ENCODE measurements around the gene TGFA.

The TGFA gene

DNA sequence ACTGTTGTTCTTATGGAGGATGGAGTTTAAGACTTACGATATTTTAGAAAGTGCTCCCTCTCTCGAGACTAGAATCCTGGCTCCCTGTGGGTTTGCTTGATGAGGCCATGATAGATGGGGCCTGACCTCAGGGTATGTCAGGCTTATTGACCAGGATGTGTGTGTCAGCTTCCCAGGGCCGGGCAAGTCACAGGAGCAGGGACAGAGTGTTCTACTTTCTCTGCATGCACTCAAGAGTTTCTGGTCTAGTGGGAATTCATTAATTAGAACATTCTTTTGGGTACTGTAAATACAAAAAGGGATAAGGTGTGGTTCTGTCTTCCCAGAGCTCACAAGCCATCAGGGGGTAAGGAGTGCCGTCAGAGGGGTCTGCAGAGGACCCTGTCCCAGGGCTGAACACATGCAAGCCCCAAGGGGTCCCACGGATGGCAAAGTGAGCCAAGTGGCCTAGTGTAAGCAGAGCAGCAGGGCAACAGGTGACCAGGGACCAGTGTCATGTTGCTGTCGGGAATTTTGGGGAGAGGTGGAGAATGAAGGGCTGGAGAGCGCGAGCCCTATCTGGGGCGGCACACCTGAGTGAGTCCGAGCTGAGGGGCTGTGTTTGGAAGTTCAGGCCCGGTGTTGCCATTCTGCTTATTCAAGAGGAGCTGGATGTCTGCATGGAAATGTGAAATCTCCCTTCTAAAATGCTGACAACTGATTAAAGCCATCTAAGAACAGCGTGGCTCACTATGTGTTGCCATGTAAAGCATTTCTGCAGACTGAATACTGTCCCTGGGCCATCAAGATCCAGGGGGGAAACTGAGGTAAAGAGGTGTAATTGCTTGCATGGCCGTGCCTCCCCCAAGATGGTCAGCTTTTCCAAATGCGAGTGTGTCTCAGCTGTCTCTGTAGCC lies 91.4 kb downstream of the TGFA start:
- DNase-seq = no peak

DNA sequence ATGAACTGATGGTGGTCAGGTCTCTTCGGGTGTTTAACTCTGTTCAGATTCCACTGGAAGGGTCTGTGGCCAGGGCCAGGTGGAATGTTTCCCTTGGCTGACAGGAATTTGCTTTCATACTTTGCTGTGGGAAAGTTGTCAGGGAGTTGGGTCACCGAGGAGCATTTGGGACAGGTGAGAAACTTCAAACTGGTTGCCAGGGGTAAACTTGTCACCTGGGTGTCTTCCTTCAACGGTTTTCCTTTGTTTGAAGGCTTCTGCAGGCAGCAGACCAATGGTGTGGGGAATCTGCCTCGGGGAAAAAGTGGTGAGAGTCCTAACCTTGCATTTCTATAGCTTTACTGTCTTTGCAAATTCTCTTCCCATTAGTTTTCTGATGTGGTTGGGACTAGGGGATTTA lies 92.2 kb downstream of the TGFA start:
- DNase-seq = no peak

DNA sequence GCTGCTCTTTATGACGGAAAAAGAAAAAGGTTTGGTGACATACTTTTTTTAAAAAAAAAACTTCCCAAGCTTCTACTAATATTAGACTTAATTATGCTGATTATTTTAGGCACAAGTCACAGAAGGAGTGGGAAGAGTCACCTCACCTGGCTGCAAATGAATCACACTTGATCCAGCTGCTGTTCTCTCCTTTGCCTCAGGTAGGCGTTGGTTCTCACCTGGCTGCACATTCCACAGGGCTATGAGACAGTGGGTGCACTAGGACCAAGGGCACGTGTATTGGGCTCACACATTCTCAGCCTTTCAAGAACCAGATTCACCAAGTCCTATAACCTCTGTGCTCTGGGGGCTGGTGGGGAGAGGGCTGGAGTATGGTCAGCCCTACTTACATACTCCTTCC lies 93.3 kb downstream of the TGFA start:
- no peak for DNase-seq

GRCh38 chr2:70458661-70459060 lies 95.0 kb downstream of the TGFA start:
- no peak for DNase-seq

DNA sequence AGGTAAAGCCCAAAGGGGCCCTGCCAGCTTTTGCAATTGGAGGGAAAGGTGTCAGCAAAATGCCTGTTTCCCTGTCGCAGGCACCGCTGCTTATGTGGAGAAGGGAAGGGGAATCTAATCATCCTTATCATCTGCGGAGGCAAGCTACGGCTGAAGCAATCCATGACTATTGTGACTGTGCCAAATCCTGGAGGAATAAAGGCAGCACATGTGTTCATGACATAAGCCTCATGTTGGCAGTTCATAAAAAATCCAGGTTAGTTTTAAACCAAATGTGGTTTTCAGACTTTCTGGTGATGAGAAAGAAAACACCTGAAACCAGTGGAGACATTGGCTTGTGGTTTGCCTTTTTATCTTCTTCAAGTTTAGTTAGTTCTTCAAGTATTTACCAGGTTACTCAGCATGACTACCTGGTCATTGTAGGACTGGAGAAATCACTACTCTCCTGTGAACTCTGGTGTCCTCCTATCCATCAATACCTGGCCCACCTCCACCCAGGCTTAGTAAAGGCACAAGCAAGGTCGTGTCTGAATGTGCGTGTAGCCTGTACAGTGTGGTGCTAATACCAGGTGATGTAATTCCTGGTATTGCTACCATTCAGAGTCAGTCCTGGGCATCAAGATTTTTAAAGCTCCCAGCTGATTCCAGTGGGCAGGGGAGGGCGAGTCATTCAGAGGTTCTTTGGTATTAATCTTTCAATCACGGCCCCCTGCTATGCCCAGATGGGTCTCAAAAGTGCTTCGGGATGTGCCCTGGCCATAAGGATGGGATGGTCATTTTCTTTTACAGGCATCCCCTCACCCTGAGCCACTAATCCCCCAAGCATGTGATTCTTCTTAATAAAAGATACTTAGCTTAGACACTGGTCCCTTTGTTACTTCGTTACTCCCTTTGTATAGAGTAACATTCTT lies 96.8 kb downstream of the TGFA start:
- DNase-seq = no peak

DNA sequence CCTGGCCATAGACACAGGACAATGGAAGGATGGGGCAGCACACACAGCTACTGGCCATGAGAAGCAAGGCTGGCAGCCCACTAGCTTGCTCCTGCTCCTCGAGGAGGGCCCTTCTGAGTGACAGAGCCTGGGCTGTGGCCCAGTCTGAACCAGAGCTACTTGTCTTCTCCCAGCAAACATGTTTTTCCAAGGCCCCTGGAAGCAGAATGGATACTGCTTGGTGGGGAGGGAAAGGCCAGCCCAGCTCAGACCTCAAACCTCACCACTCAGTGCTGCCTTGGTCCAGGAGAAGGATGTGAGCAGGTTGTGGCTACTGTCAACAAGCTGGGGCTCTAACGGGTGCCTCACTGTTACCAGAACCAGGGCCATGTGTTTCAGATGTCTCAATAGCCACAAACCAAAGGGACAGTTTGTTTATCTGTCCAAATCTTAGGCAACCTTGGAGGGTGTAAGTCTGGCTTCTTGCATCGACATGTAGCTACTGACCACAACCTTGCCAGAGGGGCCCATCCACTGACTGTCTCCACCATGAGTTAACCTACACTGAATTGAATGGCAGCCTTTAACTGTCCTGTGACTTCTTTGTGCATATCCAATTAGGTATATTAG lies 98.6 kb downstream of the TGFA start:
- no peak for DNase-seq

GRCh38 chr2:70450641-70451250 lies 102.9 kb downstream of the TGFA start:
- no peak for DNase-seq

DNA sequence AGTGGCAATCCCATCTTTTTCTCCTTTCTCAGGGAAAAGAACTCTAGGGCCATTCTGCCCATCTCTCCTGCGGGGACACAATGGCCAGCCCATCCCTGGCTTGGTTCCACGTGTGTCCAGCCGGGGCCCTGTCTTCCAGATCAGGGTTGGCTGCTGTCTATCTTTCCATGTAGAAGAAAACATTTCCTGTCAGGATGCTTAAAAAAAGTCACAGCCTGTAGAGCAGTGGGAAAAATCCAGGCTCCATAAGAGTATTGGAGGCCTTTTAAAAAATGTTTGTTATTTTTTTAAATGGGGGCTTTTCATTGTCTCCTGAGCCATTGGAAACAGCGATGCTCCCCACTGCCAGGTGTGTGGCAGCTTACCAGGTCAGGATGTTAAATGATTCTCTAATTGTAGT lies 105.6 kb downstream of the TGFA start:
- no peak for DNase-seq

GRCh38 chr2:70443726-70444125 lies 109.9 kb downstream of the TGFA start:
- DNase-seq = no peak

GRCh38 chr2:70443078-70443465 lies 110.6 kb downstream of the TGFA start:
- no peak for DNase-seq

- DNase-seq = no peak
Observed at GRCh38 chr2:70442301-70443077, 111.1 kb downstream of the TGFA start.

- DNase-seq = no peak
Observed at GRCh38 chr2:70440621-70441020, 113.0 kb downstream of the TGFA start.

GRCh38 chr2:70435138-70435537 lies 118.5 kb downstream of the TGFA start:
- no peak for DNase-seq

DNA sequence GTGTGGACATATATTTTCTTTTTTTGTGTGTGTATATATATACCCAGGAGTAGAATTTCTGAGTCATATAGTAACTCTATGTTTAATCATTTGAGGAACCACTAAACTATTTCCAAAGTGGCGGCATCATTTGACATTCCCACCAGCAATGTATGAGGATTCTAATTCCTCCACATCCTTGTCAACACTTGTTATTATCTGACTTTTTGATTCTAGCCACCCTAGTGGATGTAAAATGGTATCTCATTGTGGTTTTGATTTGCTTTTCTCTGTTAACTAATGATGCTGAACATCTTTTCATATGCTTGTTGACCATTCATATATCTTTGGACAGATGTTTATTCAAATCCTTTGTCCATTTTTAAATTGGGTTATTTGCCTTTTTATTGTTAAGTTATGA lies 120.3 kb downstream of the TGFA start:
- no peak for DNase-seq

DNA sequence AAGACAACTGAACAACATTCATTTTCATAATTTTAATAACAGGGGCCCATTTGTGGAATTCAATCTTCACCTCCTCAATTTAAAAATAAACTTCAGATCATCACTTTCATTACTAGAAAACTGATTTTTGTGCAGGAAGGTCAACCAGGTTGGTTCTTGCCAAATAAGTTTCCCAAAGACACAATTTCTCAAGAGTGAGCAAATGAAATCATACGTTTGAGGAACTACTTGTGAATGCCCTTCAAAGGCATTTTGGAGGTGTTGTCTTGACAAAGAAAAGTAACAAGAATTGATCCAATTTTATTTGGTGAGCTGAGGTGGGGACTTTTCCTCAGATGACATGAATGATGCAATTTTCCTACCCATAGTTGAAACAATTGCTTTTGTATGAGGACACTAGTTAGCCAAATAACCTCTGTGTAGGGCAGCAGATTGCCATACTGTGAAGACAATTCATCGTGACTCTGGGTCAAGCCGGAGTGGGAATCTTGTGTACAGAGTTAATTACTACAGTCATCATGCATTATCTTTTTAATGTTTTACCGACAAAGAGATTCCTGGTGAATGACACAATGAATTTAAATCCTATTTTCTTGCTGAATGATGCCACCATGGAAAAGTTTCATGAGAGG lies 121.8 kb downstream of the TGFA start:
- DNase-seq = no peak

DNA sequence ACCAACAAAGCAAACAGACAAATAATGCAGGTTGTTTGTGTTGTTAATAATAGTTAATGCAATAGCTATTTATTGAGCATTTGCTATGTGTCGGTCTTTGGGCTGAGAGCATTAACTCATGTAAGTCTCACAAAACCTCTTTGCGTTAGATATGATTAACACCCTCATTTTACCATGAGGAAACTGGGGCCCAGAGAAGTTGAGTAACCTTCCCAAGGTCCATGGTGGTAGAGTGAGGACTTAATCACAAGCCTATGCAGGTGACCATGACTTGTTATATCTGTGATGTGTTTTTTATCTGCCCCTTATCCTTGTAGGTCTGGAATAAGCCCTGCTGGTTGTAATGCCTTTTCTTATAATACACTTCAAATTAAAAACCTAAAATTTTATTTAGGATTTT lies 127.3 kb downstream of the TGFA start:
- no peak for DNase-seq

DNA sequence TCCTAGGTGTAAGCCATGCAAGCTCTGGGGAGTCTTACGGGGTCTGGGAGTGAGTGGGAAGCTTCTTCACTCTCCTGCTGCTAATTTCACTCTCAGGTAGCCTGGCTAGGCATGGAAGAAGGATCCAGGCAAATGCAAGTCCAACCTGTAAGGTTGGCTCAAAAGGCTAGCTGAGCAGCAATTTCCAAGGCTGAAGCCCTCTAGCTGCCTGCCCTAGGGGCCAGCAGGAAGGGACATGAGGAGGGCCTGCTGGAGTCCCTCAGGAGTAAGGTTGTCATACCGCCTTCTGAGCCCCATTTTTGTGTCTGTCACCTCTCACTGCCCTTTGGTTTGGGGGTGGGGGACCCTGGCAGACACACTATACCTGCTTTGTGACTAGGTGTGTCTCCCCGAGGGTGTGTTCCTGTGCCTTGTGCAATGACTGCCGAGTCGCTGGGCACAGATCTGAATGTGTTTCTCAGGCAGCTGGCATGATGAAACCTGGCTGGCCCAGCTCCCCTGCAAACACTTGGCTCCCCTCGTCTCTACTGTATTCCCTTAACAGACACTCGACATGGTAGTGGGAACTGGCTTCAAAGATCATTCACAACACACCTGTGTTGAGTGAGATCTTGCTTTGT lies 127.8 kb downstream of the TGFA start:
- DNase-seq = no peak

GRCh38 chr2:70420740-70421139 lies 132.9 kb downstream of the TGFA start:
- no peak for DNase-seq

- DNase-seq = no peak
Observed at GRCh38 chr2:70420143-70420542, 133.5 kb downstream of the TGFA start.

GRCh38 chr2:70418514-70418913 lies 135.1 kb downstream of the TGFA start:
- DNase-seq = no peak

DNA sequence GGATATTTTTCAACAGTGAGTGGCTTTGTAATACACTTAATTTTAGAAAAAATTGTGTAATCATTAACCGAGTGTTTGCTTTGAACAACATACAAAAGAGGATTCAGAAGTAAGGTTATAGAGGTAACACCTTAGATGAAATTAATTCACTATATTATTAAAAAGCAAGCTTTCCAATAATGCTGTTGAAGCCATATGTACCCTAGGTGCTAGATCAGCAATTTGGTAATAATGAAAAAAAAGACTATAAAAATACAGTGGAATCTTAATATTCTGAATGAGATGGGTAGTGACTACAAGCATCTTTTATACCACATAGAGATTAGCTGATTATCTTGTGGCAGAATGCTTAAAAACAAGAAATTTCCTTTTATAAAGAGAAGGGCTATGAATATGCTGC lies 136.6 kb downstream of the TGFA start:
- DNase-seq = no peak

Data from HCEC 1CT (cell line).